ENCODE data around the gene CIB4.

The CIB4 gene

DNA sequence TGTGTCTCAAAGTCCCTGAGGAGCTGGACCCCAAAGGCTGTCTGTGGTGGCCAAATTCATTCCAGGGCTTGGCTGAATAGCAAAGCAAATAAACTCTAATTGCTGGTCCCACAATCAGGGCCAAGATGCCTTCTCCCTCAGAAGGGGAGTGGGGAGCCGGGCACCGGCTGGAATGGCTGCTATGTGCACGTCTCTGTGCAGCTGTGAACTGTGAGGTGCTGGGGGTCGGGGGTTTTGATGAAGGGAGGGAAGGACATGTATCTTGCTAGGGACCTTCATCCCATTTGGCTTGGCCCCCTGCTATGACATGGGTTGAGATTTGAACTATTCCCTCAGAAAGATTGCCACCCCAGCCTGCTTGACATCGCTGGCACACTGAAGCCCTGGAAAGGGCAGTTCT lies 60.4 kb downstream of the CIB4 start:
- Histone ChIP-seq H3K4ac (ENCODE audit: low read depth, low read length) (no peak overlapping the region), H3K79me1 (ENCODE audit: low read length) (no peaks in the 10 kb centered on the region), H3K36me3 (ENCODE audit: control insufficient read depth, insufficient read depth, low read length) (no peaks in the 10 kb centered on the region), H2AK5ac (ENCODE audit: low read length) (no peak overlapping the region), H3K9ac (ENCODE audit: low read length) (no peak overlapping the region), H4K5ac (ENCODE audit: low read length) (no peak overlapping the region), H3K18ac (ENCODE audit: low read length) (no peak overlapping the region), H2BK15ac (replicated peaks; ENCODE audit: low read depth) (no peak overlapping the region), H3K4me2 (ENCODE audit: low read length) (no peak overlapping the region), H3K27me3 (ENCODE audit: insufficient read depth, low read length, poor library complexity) (no peaks in the 10 kb centered on the region), H3K4me3 (ENCODE audit: low read length) (no peak overlapping the region), H3K23ac (ENCODE audit: low read length) (no peak overlapping the region), H2BK5ac (ENCODE audit: low read length) (no peak overlapping the region), H3K27ac (ENCODE audit: low read depth, low read length) (no peak overlapping the region), H2BK120ac (ENCODE audit: low read depth, low read length) (no peak overlapping the region), H3K4me1 (ENCODE audit: control insufficient read depth, low read depth, low read length) (no peaks in the 10 kb centered on the region), H4K8ac (ENCODE audit: low read depth, low read length) (no peak overlapping the region), H3K56ac (ENCODE audit: low read length) (no peak overlapping the region), H3K79me2 (ENCODE audit: control insufficient read depth, insufficient read depth, low read length) (no peaks in the 10 kb centered on the region)
- no CpG with 5 or more reads among the region's 5 CpGs for WGBS (ENCODE audit: extremely low coverage, insufficient coverage, low lambda C conversion rate)
- no peak for DNase-seq

DNA sequence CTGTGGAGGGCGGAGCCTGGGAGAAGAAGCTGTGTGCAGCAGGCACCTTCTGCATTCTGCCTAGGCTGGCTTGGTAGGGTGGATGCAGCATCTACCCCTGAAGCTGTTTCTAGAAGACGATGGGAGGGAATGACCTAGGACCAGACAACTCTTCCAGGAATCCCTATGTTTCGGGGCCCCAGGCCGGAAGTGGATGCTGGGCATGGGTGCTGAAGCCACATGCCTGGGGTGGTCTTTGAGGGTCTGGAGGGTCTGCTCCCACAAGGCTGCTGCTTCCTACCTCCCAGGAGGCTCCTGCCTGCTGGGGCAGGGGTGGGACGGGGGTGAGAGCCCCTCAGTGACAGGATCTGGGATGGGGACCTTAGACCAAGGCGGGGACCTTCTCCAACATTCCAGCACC lies 61.0 kb downstream of the CIB4 start:
- H3K4ac ChIP-seq (ENCODE audit: low read depth, low read length), result no peak overlapping the region
- H3K18ac ChIP-seq (ENCODE audit: low read length), result no peak overlapping the region
- no peak for DNase-seq
- no peaks in the 10 kb centered on the region for H3K27me3 ChIP-seq (ENCODE audit: insufficient read depth, low read length, poor library complexity)
- H3K9ac ChIP-seq (ENCODE audit: low read length), result no peak overlapping the region
- no peaks in the 10 kb centered on the region for H3K79me2 ChIP-seq (ENCODE audit: control insufficient read depth, insufficient read depth, low read length)
- no peak overlapping the region for H3K23ac ChIP-seq (ENCODE audit: low read length)
- no peak overlapping the region for H2BK5ac ChIP-seq (ENCODE audit: low read length)
- H4K8ac ChIP-seq (ENCODE audit: low read depth, low read length), result no peak overlapping the region
- no peaks in the 10 kb centered on the region for H3K79me1 ChIP-seq (ENCODE audit: low read length)
- H3K27ac ChIP-seq (ENCODE audit: low read depth, low read length), result no peak overlapping the region
- no peak overlapping the region for H2AK5ac ChIP-seq (ENCODE audit: low read length)
- no peak overlapping the region for H4K5ac ChIP-seq (ENCODE audit: low read length)
- no peak overlapping the region for H3K56ac ChIP-seq (ENCODE audit: low read length)
- no peak overlapping the region for H3K4me2 ChIP-seq (ENCODE audit: low read length)
- H3K36me3 ChIP-seq (ENCODE audit: control insufficient read depth, insufficient read depth, low read length), result no peaks in the 10 kb centered on the region
- no CpG with 5 or more reads among the region's 6 CpGs for WGBS (ENCODE audit: extremely low coverage, insufficient coverage, low lambda C conversion rate)
- H3K4me3 ChIP-seq (ENCODE audit: low read length), result no peak overlapping the region
- H2BK120ac ChIP-seq (ENCODE audit: low read depth, low read length), result no peak overlapping the region
- H2BK15ac ChIP-seq (replicated peaks; ENCODE audit: low read depth), result no peak overlapping the region
- no peaks in the 10 kb centered on the region for H3K4me1 ChIP-seq (ENCODE audit: control insufficient read depth, low read depth, low read length)

DNA sequence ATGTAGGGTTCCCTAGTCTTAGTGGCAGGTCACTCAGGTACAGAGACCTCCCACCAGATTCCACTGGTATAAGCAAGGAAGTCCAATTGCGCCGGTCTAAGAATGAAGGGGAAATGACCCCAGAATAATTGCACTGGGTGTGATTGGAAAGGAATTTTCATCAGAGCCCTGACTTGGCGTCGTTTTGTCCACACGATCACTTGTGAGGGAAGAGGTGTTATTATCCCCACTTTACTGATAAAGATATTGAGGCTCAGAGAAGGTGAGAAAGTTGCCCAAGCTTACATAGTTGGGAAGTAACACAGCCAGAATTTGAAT lies 61.5 kb downstream of the CIB4 start:
- no peak overlapping the region for H2AK5ac ChIP-seq (ENCODE audit: low read length)
- no peak overlapping the region for H3K4me3 ChIP-seq (ENCODE audit: low read length)
- DNase-seq, result no peak
- H3K27me3 ChIP-seq (ENCODE audit: insufficient read depth, low read length, poor library complexity), result no peaks in the 10 kb centered on the region
- H4K8ac ChIP-seq (ENCODE audit: low read depth, low read length), result no peak overlapping the region
- H4K5ac ChIP-seq (ENCODE audit: low read length), result no peak overlapping the region
- H3K79me2 ChIP-seq (ENCODE audit: control insufficient read depth, insufficient read depth, low read length), result no peaks in the 10 kb centered on the region
- H3K36me3 ChIP-seq (ENCODE audit: control insufficient read depth, insufficient read depth, low read length), result no peaks in the 10 kb centered on the region
- no peak overlapping the region for H3K4me2 ChIP-seq (ENCODE audit: low read length)
- no peak overlapping the region for H3K9ac ChIP-seq (ENCODE audit: low read length)
- no peak overlapping the region for H3K23ac ChIP-seq (ENCODE audit: low read length)
- no peaks in the 10 kb centered on the region for H3K4me1 ChIP-seq (ENCODE audit: control insufficient read depth, low read depth, low read length)
- no peak overlapping the region for H2BK5ac ChIP-seq (ENCODE audit: low read length)
- no peak overlapping the region for H3K4ac ChIP-seq (ENCODE audit: low read depth, low read length)
- H3K56ac ChIP-seq (ENCODE audit: low read length), result no peak overlapping the region
- no peak overlapping the region for H3K27ac ChIP-seq (ENCODE audit: low read depth, low read length)
- WGBS (ENCODE audit: extremely low coverage, insufficient coverage, low lambda C conversion rate), result no CpG with 5 or more reads among the region's 5 CpGs
- H2BK120ac ChIP-seq (ENCODE audit: low read depth, low read length), result no peak overlapping the region
- H2BK15ac ChIP-seq (replicated peaks; ENCODE audit: low read depth), result no peak overlapping the region
- no peaks in the 10 kb centered on the region for H3K79me1 ChIP-seq (ENCODE audit: low read length)
- no peak overlapping the region for H3K18ac ChIP-seq (ENCODE audit: low read length)

GRCh38 chr2:26579025-26579722 lies 62.0 kb downstream of the CIB4 start:
- Histone ChIP-seq H2AK5ac (ENCODE audit: low read length) (no peak overlapping the region), H4K5ac (ENCODE audit: low read length) (no peak overlapping the region), H4K8ac (ENCODE audit: low read depth, low read length) (no peak overlapping the region), H3K27ac (ENCODE audit: low read depth, low read length) (no peak overlapping the region), H3K79me1 (ENCODE audit: low read length) (no peaks in the 10 kb centered on the region), H2BK120ac (ENCODE audit: low read depth, low read length) (no peak overlapping the region), H3K4me1 (ENCODE audit: control insufficient read depth, low read depth, low read length) (no peaks in the 10 kb centered on the region), H3K4me3 (ENCODE audit: low read length) (no peak overlapping the region), H3K9ac (ENCODE audit: low read length) (no peak overlapping the region), H3K36me3 (ENCODE audit: control insufficient read depth, insufficient read depth, low read length) (no peaks in the 10 kb centered on the region), H3K56ac (ENCODE audit: low read length) (no peak overlapping the region), H3K4ac (ENCODE audit: low read depth, low read length) (no peak overlapping the region), H2BK5ac (ENCODE audit: low read length) (no peak overlapping the region), H3K23ac (ENCODE audit: low read length) (no peak overlapping the region), H3K4me2 (ENCODE audit: low read length) (no peak overlapping the region), H3K79me2 (ENCODE audit: control insufficient read depth, insufficient read depth, low read length) (no peaks in the 10 kb centered on the region), H3K27me3 (ENCODE audit: insufficient read depth, low read length, poor library complexity) (no peaks in the 10 kb centered on the region), H2BK15ac (replicated peaks; ENCODE audit: low read depth) (no peak overlapping the region), H3K18ac (ENCODE audit: low read length) (no peak overlapping the region)
- no CpG with 5 or more reads among the region's 11 CpGs for WGBS (ENCODE audit: extremely low coverage, insufficient coverage, low lambda C conversion rate)
- no peak for DNase-seq

DNA sequence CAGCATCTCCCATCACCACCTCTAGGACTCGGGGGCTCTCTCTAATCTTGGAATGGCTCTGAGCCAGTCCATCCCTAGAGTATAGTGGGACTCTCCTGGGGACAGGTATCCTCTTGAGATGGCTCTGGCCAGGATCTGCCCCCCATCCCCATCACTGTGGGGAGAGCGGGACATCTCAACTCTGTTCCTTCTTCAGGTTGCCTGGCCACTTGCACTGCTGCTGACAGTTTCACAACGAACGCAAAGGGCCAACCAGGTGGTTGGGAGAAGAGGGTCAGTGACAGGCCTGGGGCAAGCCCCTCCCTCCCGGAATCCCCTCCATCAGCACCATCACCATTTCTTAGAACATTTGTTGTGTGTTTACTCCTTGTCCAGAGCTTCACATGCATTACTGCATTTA lies 62.6 kb downstream of the CIB4 start:
- Histone ChIP-seq H3K79me1 (ENCODE audit: low read length) (no peaks in the 10 kb centered on the region), H3K18ac (ENCODE audit: low read length) (no peak overlapping the region), H3K36me3 (ENCODE audit: control insufficient read depth, insufficient read depth, low read length) (no peaks in the 10 kb centered on the region), H2BK15ac (replicated peaks; ENCODE audit: low read depth) (no peak overlapping the region), H2AK5ac (ENCODE audit: low read length) (no peak overlapping the region), H3K4ac (ENCODE audit: low read depth, low read length) (no peak overlapping the region), H3K27me3 (ENCODE audit: insufficient read depth, low read length, poor library complexity) (no peaks in the 10 kb centered on the region), H3K27ac (ENCODE audit: low read depth, low read length) (no peak overlapping the region), H3K56ac (ENCODE audit: low read length) (no peak overlapping the region), H3K9ac (ENCODE audit: low read length) (no peak overlapping the region), H3K4me3 (ENCODE audit: low read length) (no peak overlapping the region), H2BK5ac (ENCODE audit: low read length) (no peak overlapping the region), H3K4me1 (ENCODE audit: control insufficient read depth, low read depth, low read length) (no peaks in the 10 kb centered on the region), H3K23ac (ENCODE audit: low read length) (no peak overlapping the region), H3K79me2 (ENCODE audit: control insufficient read depth, insufficient read depth, low read length) (no peaks in the 10 kb centered on the region), H2BK120ac (ENCODE audit: low read depth, low read length) (no peak overlapping the region), H4K5ac (ENCODE audit: low read length) (no peak overlapping the region), H3K4me2 (ENCODE audit: low read length) (no peak overlapping the region), H4K8ac (ENCODE audit: low read depth, low read length) (no peak overlapping the region)
- no CpG with 5 or more reads among the region's 5 CpGs for WGBS (ENCODE audit: extremely low coverage, insufficient coverage, low lambda C conversion rate)
- DNase-seq, result no peak

GRCh38 chr2:26578113-26578458 lies 63.1 kb downstream of the CIB4 start:
- no peak overlapping the region for H3K4ac ChIP-seq (ENCODE audit: low read depth, low read length)
- no peak overlapping the region for H3K4me2 ChIP-seq (ENCODE audit: low read length)
- H2BK15ac ChIP-seq (replicated peaks; ENCODE audit: low read depth), result no peak overlapping the region
- H3K9ac ChIP-seq (ENCODE audit: low read length), result no peak overlapping the region
- H4K5ac ChIP-seq (ENCODE audit: low read length), result no peak overlapping the region
- no peaks in the 10 kb centered on the region for H3K27me3 ChIP-seq (ENCODE audit: insufficient read depth, low read length, poor library complexity)
- H3K27ac ChIP-seq (ENCODE audit: low read depth, low read length), result no peak overlapping the region
- H3K36me3 ChIP-seq (ENCODE audit: control insufficient read depth, insufficient read depth, low read length), result no peaks in the 10 kb centered on the region
- H2BK5ac ChIP-seq (ENCODE audit: low read length), result no peak overlapping the region
- no peak overlapping the region for H2BK120ac ChIP-seq (ENCODE audit: low read depth, low read length)
- H3K18ac ChIP-seq (ENCODE audit: low read length), result no peak overlapping the region
- no peak overlapping the region for H4K8ac ChIP-seq (ENCODE audit: low read depth, low read length)
- H3K4me1 ChIP-seq (ENCODE audit: control insufficient read depth, low read depth, low read length), result no peaks in the 10 kb centered on the region
- no peak for DNase-seq
- no peak overlapping the region for H3K4me3 ChIP-seq (ENCODE audit: low read length)
- WGBS (ENCODE audit: extremely low coverage, insufficient coverage, low lambda C conversion rate), result no CpG with 5 or more reads among the region's 3 CpGs
- no peaks in the 10 kb centered on the region for H3K79me2 ChIP-seq (ENCODE audit: control insufficient read depth, insufficient read depth, low read length)
- H3K56ac ChIP-seq (ENCODE audit: low read length), result no peak overlapping the region
- no peaks in the 10 kb centered on the region for H3K79me1 ChIP-seq (ENCODE audit: low read length)
- H3K23ac ChIP-seq (ENCODE audit: low read length), result no peak overlapping the region
- no peak overlapping the region for H2AK5ac ChIP-seq (ENCODE audit: low read length)

Data from mesendoderm (in vitro differentiated cells).